ENCODE measurements around the gene CCNB2.

Gene CCNB2

DNA sequence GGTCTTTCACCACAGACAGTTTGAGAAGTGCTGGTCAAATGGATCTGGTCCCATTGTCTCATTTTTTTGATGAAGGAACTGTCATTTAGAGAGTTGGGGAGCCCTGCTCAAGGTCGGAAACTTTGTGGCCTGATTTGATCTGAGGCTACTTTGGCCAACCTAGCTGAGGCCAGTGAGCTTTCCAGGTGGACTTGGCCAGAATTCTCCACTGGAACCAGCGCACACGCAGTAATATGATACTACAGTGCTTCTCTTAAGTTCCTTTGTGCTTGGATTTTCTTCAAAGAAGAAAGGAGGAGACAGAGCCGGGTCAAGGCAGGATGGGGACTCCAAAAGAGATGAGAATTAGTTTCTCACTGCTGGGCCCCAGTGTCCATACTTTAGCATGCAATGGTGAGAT is 50.5 kb downstream of the CCNB2 start:
- H3K27me3 ChIP-seq (replicated peaks), result no peaks in the 10 kb centered on the region
- no peak overlapping the region for H3K27ac ChIP-seq
- TF ChIP-seq, protein P1, sequence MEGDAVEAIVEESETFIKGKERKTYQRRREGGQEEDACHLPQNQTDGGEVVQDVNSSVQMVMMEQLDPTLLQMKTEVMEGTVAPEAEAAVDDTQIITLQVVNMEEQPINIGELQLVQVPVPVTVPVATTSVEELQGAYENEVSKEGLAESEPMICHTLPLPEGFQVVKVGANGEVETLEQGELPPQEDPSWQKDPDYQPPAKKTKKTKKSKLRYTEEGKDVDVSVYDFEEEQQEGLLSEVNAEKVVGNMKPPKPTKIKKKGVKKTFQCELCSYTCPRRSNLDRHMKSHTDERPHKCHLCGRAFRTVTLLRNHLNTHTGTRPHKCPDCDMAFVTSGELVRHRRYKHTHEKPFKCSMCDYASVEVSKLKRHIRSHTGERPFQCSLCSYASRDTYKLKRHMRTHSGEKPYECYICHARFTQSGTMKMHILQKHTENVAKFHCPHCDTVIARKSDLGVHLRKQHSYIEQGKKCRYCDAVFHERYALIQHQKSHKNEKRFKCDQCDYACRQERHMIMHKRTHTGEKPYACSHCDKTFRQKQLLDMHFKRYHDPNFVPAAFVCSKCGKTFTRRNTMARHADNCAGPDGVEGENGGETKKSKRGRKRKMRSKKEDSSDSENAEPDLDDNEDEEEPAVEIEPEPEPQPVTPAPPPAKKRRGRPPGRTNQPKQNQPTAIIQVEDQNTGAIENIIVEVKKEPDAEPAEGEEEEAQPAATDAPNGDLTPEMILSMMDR (IDR thresholded peaks at IDR 0.05; ENCODE audit: low read depth, low read length, missing control alignments), result no peak
- H3K36me3 ChIP-seq (replicated peaks), result peaks cover 78% of the 10 kb centered on the region
- no peak for DNase-seq
- no peak overlapping the region for H3K4me3 ChIP-seq (ENCODE audit: low read depth, low read length)
- in situ Hi-C loops (cut with HindIII; ENCODE audit: low pct_ligation_motif_present, low sequenced_read_pairs), result no loop called here

DNA sequence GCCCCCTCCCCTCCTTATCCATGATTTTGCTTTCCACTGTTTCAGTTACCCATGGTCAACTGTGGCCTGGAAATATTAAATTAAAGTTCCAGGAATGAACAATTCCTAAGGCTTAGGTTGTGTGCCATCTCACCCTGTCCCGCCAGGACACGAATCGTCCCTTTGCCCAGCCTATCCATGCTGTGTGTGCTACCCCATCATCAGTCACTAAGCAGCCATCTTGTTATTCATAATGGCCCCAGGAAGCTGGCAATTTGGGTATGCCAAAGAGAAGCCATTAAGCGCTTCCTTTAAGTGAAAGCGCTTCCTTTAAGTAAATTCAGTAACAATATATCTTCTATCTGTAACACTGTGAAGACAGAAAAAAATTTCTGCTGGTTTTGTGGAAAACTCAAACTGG is 52.5 kb downstream of the CCNB2 start:
- in situ Hi-C loops (cut with HindIII; ENCODE audit: low pct_ligation_motif_present, low sequenced_read_pairs), result no loop called here
- peaks cover 77% of the 10 kb centered on the region for H3K36me3 ChIP-seq (replicated peaks)
- no peak overlapping the region for H3K27ac ChIP-seq
- no peaks in the 10 kb centered on the region for H3K27me3 ChIP-seq (replicated peaks)
- no peak for DNase-seq
- no peak overlapping the region for H3K4me3 ChIP-seq (ENCODE audit: low read depth, low read length)
- TF ChIP-seq, protein P1 (IDR thresholded peaks at IDR 0.05; ENCODE audit: low read depth, low read length, missing control alignments), result no peak

DNA sequence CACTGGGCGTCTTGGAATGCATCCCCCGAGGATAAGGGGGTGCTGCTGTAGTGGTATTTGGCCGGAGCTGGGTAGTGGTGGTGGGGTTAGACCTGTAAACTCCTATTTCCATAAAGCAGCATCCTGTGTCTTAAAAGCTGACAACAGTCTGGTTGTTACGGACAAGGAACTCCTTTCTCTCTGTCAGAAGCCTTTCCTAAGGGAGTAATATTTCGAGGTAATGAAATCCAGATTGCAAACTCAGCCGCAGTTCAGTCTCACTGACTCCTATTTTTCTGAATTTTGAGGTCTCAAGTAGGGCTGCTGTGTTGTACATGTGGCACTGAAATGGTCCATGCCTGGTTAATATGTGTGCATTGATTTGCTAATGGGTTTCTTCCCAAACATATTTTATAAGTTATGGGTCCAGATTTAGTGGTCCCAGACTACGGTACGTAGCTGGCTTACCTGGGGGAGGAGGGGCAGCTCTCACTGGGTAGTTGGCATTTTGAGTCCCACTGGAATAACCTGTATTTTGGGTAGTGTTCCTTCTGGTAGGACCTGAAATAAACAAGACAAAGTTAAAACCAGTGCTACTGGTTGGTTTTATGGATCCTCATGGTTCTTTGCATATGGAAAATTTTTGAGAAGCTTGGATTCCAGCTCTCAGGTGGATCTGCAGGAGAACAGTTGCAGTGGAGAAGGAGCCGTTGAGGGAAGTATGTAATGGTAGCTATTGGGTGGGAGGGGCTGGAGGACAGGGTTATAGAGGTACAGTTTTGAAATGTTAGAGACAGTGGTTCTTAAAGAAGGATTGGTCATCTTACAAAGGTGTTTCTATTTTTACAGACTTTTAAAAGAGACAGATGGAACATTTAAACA is 53.1 kb downstream of the CCNB2 start:
- H3K27me3 ChIP-seq (replicated peaks), result no peaks in the 10 kb centered on the region
- in situ Hi-C loops (cut with HindIII; ENCODE audit: low pct_ligation_motif_present, low sequenced_read_pairs), result no loop called here

DNA sequence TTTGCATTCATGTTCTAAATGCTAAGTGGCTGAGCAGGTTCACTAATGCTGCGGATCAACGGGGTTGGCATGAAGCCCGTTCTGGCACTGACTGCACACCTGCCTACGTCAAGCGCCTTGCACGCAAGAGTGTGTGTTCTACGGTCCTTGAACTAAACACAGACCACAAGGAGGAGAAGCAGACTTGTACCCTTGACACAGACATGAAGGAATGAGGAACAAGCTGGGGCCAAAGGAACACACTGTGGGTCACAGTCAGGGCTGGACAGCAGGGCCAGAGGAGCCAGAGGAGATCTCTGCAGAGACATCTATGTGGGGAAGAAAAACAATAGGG is 53.7 kb downstream of the CCNB2 start:
- Histone ChIP-seq H3K27me3 (replicated peaks) (no peaks in the 10 kb centered on the region), H3K4me3 (ENCODE audit: low read depth, low read length) (no peak overlapping the region), H3K27ac (no peak overlapping the region), H3K36me3 (replicated peaks) (peaks cover 69% of the 10 kb centered on the region)
- TF ChIP-seq, protein P1 (IDR thresholded peaks at IDR 0.05; ENCODE audit: low read depth, low read length, missing control alignments), result no peak
- DNase-seq, result no peak
- in situ Hi-C loops (cut with HindIII; ENCODE audit: low pct_ligation_motif_present, low sequenced_read_pairs), result no loop called here

More for the DNA sequence above, 53.1 kb downstream of the CCNB2 start:
- Histone ChIP-seq H3K27ac (no peak overlapping the region), H3K36me3 (replicated peaks) (peaks cover 75% of the 10 kb centered on the region), H3K4me3 (ENCODE audit: low read depth, low read length) (no peak overlapping the region)
- TF ChIP-seq, protein P1 (IDR thresholded peaks at IDR 0.05; ENCODE audit: low read depth, low read length, missing control alignments), result no peak
- no peak for DNase-seq

DNA sequence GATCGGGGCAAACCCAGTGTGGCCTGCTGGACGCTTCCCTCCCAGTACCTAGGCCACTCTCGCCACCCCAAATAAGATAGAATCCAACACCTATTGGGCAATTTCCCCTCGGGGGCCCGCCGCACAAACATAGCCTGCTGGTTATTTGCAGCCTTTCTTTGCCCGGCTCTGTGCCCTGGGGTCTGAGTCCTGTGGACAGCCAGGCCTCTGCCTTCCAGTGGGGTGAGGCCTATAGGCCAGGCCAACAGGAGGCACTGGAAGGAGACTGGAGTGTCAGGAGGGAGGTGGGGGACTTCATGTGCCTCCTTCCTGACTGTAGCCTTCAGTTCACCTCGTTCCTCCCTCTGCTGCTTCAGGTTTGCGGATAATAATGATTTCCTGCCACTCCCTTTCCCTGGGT is 54.3 kb downstream of the CCNB2 start:
- no peaks in the 10 kb centered on the region for H3K27me3 ChIP-seq (replicated peaks)
- no peak overlapping the region for H3K27ac ChIP-seq
- no peak for DNase-seq
- in situ Hi-C loops (cut with HindIII; ENCODE audit: low pct_ligation_motif_present, low sequenced_read_pairs), result no loop called here
- peaks cover 68% of the 10 kb centered on the region for H3K36me3 ChIP-seq (replicated peaks)
- H3K4me3 ChIP-seq (ENCODE audit: low read depth, low read length), result no peak overlapping the region
- TF ChIP-seq, protein P1 (IDR thresholded peaks at IDR 0.05; ENCODE audit: low read depth, low read length, missing control alignments), result no peak

Measured in brain microvascular endothelial cell (primary cell).